Esophagus squamous epithelium (tissue), 5 donors: ENCODE measurements around the gene DYNLRB1. TPM values are rescaled to one million over a fixed set of nuclear protein-coding genes. Genes with fewer than 3 reads are reported as not detected.
"Not testable (repeated sequence)": the region's sequence is repeated elsewhere in the genome, so short reads cannot be mapped to it uniquely, and the experiment has no call there.

Source experiments
- DNase-seq: peaks from one replicate; lab custom pipeline; 2025; lab: John Stamatoyannopoulos, UW
- H3K27ac ChIP-seq, 4 donors: fragments of 200-600 bp; sonication (generic); one replicate each; pipeline ENCODE4 v1.5.1; 2016 to 2019; ENCODE audit warnings: mild to moderate bottlenecking in 1 of 4
- H3K27me3 ChIP-seq, 4 donors: fragments of 200-600 bp; sonication (generic); 1 replicate in 3 of 4; 2 replicates in 1 of 4; pipeline versions ENCODE4 v1.5.1 to v1.6.0; 2017 to 2021; ENCODE audit warnings: antibody characterized with exemption in 1 of 4
- H3K36me3 ChIP-seq, 3 donors: fragments of 200-600 bp; sonication (generic); one replicate each; pipeline ENCODE4 v1.5.1; 2016 to 2019
- H3K4me1 ChIP-seq, 3 donors: fragments of 200-600 bp; sonication (generic); one replicate each; pipeline ENCODE4 v1.5.1; 2017 to 2019
- H3K4me3 ChIP-seq, 4 donors: fragments of 200-600 bp; sonication (generic); 1 replicate in 3 of 4; 2 replicates in 1 of 4; pipeline ENCODE4 v1.5.1; 2016 to 2019; ENCODE audit warnings: mild to moderate bottlenecking in 2 of 4, moderate library complexity in 1 of 4
- H3K9me3 ChIP-seq, 3 donors: fragments of 200-600 bp; sonication (generic); one replicate each; pipeline ENCODE4 v1.5.1; 2016 to 2019
- POLR2A ChIP-seq, 4 donors: fragments of 450-650 bp; IDR thresholded peaks; one replicate each; pipeline ENCODE4 v1.6.1; 2017; ENCODE audit warnings: antibody characterized with exemption in 4 of 4, mild to moderate bottlenecking in 4 of 4, moderate library complexity in 3 of 4
- WGBS, 2 donors: methylation state at CpG; one replicate each; pipeline ENCODE4 v1.1.5; 2018; 5-methylcytosine and 5-hydroxymethylcytosine counted together
- intact Hi-C: fragments of 100-400 bp; cut with DNase I; formaldehyde crosslinking; loops from one replicate; pipeline ENCODE4 v1.15.0; 2022
- total RNA-seq, 4 donors: library from RNA; depleted of rRNA; stranded (reverse); fragments of >200 nt; gene quantifications; one replicate each; pipeline ENCODE4 v1.1.0, GENCODE V29; 2016
- TF ChIP-seq, protein P1 (sequence below), 6 experiments: fragments of 450-650 bp in 4 of 6; fragments of 200-600 bp in 2 of 6; sonication (generic) in 2 of 6; IDR thresholded peaks; one replicate each; pipeline ENCODE4 v1.5.1; 2016 to 2019; ENCODE audit warnings: antibody characterized with exemption in 6 of 6, mild to moderate bottlenecking in 4 of 6, moderate library complexity in 4 of 6
- donor health status: DM: yes; HTN: yes; CAD: no.

DYNLRB1 gene
- total RNA-seq, 4 donors from 2014 or later = 77.9 to 108 (median 97.2) TPM

DNA sequence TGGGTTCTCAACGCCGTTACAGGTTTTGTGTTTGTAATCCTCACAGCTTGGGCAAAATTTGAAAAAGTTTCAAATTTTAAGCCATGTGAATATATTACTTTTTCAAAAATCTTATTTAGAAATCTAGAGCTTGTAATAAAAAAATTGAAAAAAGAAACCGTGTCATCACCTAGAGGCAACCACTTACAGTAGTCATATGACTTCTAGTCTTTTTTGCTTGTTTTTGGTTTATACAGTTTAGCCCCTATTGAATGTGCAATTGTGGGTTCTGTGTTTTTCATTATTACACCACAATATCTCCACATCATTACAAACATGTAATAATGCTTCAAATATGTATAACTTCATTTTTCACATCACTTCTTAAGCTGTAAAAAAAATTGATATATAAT lies 888 bp downstream of the DYNLRB1 start:
- peaks cover 0 to 89% (median 27%) of the 10 kb centered on the region in 3 donors for H3K4me1 ChIP-seq
- peak overlapping the region; percentile 95 to 99 (median 97) for H3K27ac ChIP-seq
- peaks cover 0 to 32% (median 0%) of the 10 kb centered on the region in 3 donors for H3K36me3 ChIP-seq
- no peaks in the 10 kb centered on the region for H3K9me3 ChIP-seq
- intact Hi-C loops = no loop called here
- DNase-seq = no peak
- H3K4me3 ChIP-seq = peak overlapping the region; percentile 62 to 92 (median 80)
- H3K27me3 ChIP-seq = no peaks in the 10 kb centered on the region
- 0% methylated on average over 3 of the region's 3 CpGs for WGBS, 2 donors
- TF ChIP-seq, protein P1, sequence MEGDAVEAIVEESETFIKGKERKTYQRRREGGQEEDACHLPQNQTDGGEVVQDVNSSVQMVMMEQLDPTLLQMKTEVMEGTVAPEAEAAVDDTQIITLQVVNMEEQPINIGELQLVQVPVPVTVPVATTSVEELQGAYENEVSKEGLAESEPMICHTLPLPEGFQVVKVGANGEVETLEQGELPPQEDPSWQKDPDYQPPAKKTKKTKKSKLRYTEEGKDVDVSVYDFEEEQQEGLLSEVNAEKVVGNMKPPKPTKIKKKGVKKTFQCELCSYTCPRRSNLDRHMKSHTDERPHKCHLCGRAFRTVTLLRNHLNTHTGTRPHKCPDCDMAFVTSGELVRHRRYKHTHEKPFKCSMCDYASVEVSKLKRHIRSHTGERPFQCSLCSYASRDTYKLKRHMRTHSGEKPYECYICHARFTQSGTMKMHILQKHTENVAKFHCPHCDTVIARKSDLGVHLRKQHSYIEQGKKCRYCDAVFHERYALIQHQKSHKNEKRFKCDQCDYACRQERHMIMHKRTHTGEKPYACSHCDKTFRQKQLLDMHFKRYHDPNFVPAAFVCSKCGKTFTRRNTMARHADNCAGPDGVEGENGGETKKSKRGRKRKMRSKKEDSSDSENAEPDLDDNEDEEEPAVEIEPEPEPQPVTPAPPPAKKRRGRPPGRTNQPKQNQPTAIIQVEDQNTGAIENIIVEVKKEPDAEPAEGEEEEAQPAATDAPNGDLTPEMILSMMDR (IDR thresholded peaks at IDR 0.05) = no peak
- TF ChIP-seq POLR2A (IDR thresholded peaks at IDR 0.05) = no peak

DNA sequence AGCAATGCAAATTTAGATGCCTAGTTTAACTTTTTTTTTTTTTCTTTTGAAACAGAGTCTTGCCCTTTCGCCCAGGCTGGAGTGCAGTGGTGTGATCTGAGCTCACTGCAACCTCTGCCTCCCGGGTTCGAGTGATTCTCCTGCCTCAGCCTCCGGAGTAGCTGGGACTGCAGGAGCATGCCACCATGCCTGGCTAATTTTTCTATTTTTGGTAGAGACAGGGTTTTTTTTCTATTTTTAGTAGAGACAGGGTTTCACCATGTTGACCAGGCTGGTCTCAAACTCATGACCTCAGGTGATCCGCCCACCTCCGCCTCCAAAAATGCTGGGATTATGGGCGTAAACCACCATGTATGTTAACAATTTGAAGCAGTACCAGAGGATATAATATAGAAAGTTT lies 2.6 kb downstream of the DYNLRB1 start:
- H3K4me3 ChIP-seq, H3K27me3 ChIP-seq, DNase-seq, H3K27ac ChIP-seq, intact Hi-C loops, H3K9me3 ChIP-seq: not testable (repeated sequence)
- 88 to 94% methylated on average over 4 to 7 of the region's 7 CpGs for WGBS, 2 donors
- Histone ChIP-seq H3K4me1 (peaks cover 9 to 92% (median 30%) of the 10 kb centered on the region in 3 donors), H3K36me3 (peaks cover 0 to 28% (median 0%) of the 10 kb centered on the region in 3 donors)

DNA sequence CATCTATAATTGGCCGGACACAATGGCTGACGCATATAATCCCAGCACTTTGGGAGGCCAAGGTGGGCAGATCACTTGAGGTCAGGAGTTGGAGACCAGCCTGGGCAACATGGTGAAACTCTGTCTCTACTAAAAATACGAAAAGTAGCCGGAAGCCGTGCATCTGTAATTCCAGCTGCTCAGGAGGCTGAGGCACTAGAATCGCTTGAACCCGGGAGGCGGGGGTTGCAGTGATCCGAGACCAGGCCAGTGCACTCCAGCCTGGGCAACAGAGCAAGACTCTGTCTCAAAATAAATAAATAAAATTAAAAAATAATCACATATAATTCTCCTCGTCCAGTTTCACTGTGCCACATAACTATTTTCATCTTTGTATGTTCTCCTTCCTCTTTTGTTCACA lies 3.6 kb downstream of the DYNLRB1 start:
- H3K36me3 ChIP-seq = peaks cover 0 to 31% (median 0%) of the 10 kb centered on the region in 3 donors
- 82 to 84% methylated on average over 10 of the region's 10 CpGs for WGBS, 2 donors
- H3K27me3 ChIP-seq, H3K4me3 ChIP-seq, H3K9me3 ChIP-seq, H3K27ac ChIP-seq, intact Hi-C loops, DNase-seq: not testable (repeated sequence)
- peaks cover 9 to 92% (median 33%) of the 10 kb centered on the region in 3 donors for H3K4me1 ChIP-seq

DNA sequence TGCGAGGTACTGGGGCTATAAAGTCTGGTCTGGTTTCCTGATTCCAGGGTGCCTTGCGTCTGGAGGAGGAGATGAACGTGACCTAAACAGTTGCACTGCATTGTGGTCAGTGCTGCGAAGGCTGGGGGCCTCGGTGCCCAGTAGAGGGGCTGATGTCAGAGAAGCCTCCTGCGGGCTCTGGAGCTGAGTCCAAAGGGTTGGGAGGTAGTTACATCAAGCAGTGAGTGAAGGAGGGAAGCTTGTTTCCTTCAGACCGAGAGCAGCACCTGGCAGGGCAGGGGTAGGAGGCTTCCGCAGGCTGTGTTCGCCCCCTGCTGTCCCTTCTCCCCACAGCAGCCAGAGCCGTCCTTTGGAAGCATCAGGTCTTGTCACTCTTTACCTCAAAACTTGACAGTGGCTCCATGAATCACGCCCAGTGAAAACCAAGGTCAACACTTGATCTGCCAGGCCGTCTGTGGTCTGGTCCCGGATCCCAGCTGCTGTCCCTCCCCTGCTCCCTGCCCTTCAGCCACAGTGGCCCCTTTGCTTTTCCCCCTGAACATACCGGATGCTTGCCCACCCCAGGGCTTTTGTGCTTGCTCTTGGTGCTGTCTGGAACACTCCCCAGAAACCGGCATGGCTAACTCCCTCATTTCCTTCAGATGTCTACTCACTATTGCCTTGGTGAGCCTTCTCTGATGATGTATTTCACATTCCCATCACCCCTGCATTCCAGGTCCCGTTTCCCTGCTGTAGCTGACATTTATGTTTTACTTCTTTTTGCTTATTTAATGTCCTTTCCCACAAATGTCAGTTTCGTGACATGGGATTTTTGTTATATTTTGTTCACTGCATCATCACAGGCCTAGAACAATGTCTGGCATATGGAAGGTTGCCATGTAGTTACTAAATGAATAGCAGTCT lies 7.0 kb downstream of the DYNLRB1 start:
- WGBS, 2 donors = 55 to 60% methylated on average over 11 to 15 of the region's 17 CpGs
- H3K9me3 ChIP-seq = no peaks in the 10 kb centered on the region
- H3K36me3 ChIP-seq = peaks cover 8 to 51% (median 10%) of the 10 kb centered on the region in 3 donors
- H3K4me1 ChIP-seq = peaks cover 20 to 95% (median 42%) of the 10 kb centered on the region in 3 donors
- H3K27ac ChIP-seq = peak overlapping the region; percentile 17 to 92 (median 84)
- DNase-seq = no peak
- H3K4me3 ChIP-seq = no peak overlapping the region
- TF ChIP-seq, protein P1 (IDR thresholded peaks at IDR 0.05) = peak in 4 of 6 experiments; percentile 19 to 54 (median 45)
- TF ChIP-seq POLR2A (IDR thresholded peaks at IDR 0.05) = no peak
- intact Hi-C loops = no loop called here
- no peaks in the 10 kb centered on the region for H3K27me3 ChIP-seq

DNA sequence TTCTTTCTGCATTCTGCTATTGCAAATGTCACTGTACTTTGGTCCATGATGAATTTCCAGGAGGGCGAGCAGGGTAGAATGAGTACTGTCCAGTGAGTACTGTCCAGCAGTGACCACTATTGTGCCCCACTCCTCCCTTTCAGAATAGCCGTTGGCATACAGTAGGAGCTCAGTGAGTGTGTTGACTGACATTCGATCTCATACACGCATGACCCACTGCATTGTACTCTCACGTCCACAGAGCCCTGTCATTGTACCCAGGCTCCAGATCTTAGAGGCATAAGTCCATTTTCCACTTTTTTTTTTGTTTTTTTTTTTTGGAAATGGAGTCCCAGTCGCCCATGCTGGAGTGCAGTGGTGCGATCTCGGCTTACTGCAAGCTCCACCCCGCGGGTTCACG lies 8.2 kb downstream of the DYNLRB1 start:
- H3K9me3 ChIP-seq = no peaks in the 10 kb centered on the region
- H3K27me3 ChIP-seq = no peaks in the 10 kb centered on the region
- TF ChIP-seq POLR2A (IDR thresholded peaks at IDR 0.05) = no peak
- TF ChIP-seq, protein P1 (IDR thresholded peaks at IDR 0.05) = no peak
- no peak for DNase-seq
- H3K36me3 ChIP-seq = peaks cover 8 to 57% (median 19%) of the 10 kb centered on the region in 3 donors
- WGBS, 2 donors = 90 to 91% methylated on average over 11 of the region's 11 CpGs
- H3K27ac ChIP-seq = peak overlapping the region in 2 of 4 donors; percentile 89 to 92
- H3K4me3 ChIP-seq = no peak overlapping the region
- H3K4me1 ChIP-seq = peaks cover 20 to 95% (median 44%) of the 10 kb centered on the region in 3 donors
- intact Hi-C loops = no loop called here

DNA sequence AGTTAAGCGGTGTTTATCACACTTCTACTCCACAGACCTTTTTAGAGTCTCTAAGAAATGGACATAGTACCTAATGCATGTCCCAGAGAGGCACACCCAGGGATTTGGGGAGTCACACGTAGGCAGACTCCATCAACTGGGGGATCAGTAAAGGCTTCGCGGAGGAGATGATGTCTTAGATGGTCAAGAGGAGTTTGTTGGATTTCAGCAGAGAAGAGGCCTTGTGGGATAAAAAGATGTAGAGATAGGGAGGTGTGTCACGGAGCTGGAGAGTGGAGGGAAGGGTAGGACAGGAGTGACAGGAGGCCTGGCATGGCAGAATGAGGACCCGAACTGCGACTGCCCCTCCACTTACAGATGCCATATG lies 9.1 kb downstream of the DYNLRB1 start:
- Histone ChIP-seq H3K4me3 (peak overlapping the region in 1 of 4 donors; percentile 36), H3K36me3 (peaks cover 8 to 58% (median 26%) of the 10 kb centered on the region in 3 donors), H3K27me3 (no peaks in the 10 kb centered on the region), H3K9me3 (no peaks in the 10 kb centered on the region), H3K4me1 (peaks cover 20 to 91% (median 44%) of the 10 kb centered on the region in 3 donors), H3K27ac (peak overlapping the region; percentile 69 to 92 (median 90))
- TF ChIP-seq POLR2A (IDR thresholded peaks at IDR 0.05) = no peak
- TF ChIP-seq, protein P1 (IDR thresholded peaks at IDR 0.05) = no peak
- no peak for DNase-seq
- intact Hi-C loops = no loop called here
- 62 to 64% methylated on average over 7 of the region's 7 CpGs for WGBS, 2 donors
